DMS79 treated with DMSO at 0.1 percent for 48 hours (cell line): Measurements from ENCODE around the gene SPRED1.

Experiments
- DNase-seq: peaks from one replicate; lab custom pipeline; 2025; lab: John Stamatoyannopoulos, UW

SPRED1 gene

GRCh38 chr15:38252481-38253350, at the start of gene SPRED1:
Gene SPRED1 (plus strand): TSS chr15:38252836. CDS start chr15:38253186, 350 bp downstream.
- no peak for DNase-seq

- no peak for DNase-seq
Measured at GRCh38 chr15:38205526-38206272, 46.9 kb upstream of the SPRED1 start.

GRCh38 chr15:38207621-38208020, 45.0 kb upstream of the SPRED1 start:
- no peak for DNase-seq

GRCh38 chr15:38208206-38208605, 44.4 kb upstream of the SPRED1 start:
- DNase-seq: no peak

- DNase-seq: no peak
Measured at GRCh38 chr15:38208779-38209178, 43.9 kb upstream of the SPRED1 start.

GRCh38 chr15:38211249-38211648, 41.4 kb upstream of the SPRED1 start:
- no peak for DNase-seq

- no peak for DNase-seq
Measured at GRCh38 chr15:38211811-38212210, 40.8 kb upstream of the SPRED1 start.

GRCh38 chr15:38212729-38213351, 39.8 kb upstream of the SPRED1 start:
- DNase-seq: no peak

- no peak for DNase-seq
Measured at GRCh38 chr15:38213356-38213755, 39.3 kb upstream of the SPRED1 start.

GRCh38 chr15:38215707-38216106, 36.9 kb upstream of the SPRED1 start:
- DNase-seq: no peak

- DNase-seq: no peak
Measured at GRCh38 chr15:38216763-38217162, 35.9 kb upstream of the SPRED1 start.

- peak; percentile 6 for DNase-seq
Measured at GRCh38 chr15:38217191-38217595, 35.4 kb upstream of the SPRED1 start.

GRCh38 chr15:38217788-38218609, 34.6 kb upstream of the SPRED1 start:
- peak; percentile 6 for DNase-seq

GRCh38 chr15:38220606-38221273, 31.9 kb upstream of the SPRED1 start:
- DNase-seq: no peak

- DNase-seq: no peak
Measured at GRCh38 chr15:38224486-38224885, 28.1 kb upstream of the SPRED1 start.

GRCh38 chr15:38225381-38225780, 27.3 kb upstream of the SPRED1 start:
- DNase-seq: no peak

GRCh38 chr15:38226608-38227266, 25.9 kb upstream of the SPRED1 start:
- DNase-seq: no peak

GRCh38 chr15:38227941-38228340, 24.7 kb upstream of the SPRED1 start:
- no peak for DNase-seq

- no peak for DNase-seq
Measured at GRCh38 chr15:38228618-38229017, 24.0 kb upstream of the SPRED1 start.

- DNase-seq: no peak
Measured at GRCh38 chr15:38229705-38230310, 22.8 kb upstream of the SPRED1 start.
